NCI-H1930 (cell line): ENCODE results near the gene SLC35E2B.
"Not testable (repeated sequence)": the region's sequence is repeated elsewhere in the genome, so short reads cannot be mapped to it uniquely, and the experiment has no call there.

ENCODE experiments used
- DNase-seq, 2 experiments: peaks; one replicate each; lab custom pipeline; 2025; lab: John Stamatoyannopoulos, UW

SLC35E2B gene

GRCh38 chr1:1674806-1675205, 17.8 kb downstream of the SLC35E2B start:
- DNase-seq: not testable (repeated sequence)

DNA sequence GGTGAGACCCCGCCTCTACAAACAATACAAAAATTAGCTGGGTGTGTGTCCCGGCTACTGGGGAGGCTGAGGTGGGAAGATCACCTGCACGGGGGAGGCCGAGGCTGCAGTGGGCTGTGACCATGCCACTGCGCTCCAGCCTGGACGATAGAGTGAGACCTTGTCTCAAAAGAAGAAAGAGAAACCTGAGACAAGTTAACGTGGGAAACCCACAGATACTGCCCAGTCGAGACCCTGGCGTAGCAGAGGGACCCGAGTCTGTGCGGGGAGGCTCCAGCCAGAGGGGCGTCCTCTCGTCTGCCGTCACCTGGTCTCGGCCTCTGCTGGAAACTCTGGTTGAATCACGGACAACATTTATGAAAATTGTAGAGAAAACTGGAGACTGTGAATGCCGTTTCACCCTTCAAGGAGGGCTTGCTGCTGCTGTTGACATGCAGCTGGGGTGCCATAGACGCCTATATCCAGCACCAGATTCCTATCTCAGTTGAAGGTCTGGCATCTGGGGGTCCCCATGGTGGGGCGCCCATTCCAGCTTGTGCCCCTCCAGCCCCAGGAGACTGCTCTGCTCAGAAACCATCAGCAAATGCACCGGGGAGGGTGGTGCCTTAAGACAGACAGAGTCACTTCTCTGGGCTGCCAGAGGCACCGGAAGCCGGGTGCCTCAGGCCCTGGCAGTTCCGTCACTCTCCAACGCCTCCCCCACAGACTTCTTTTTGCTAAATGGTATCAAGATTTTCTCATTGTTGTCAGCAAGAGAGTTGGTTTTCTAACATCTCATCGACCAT, 20.2 kb downstream of the SLC35E2B start:
- DNase-seq: no peak

DNA sequence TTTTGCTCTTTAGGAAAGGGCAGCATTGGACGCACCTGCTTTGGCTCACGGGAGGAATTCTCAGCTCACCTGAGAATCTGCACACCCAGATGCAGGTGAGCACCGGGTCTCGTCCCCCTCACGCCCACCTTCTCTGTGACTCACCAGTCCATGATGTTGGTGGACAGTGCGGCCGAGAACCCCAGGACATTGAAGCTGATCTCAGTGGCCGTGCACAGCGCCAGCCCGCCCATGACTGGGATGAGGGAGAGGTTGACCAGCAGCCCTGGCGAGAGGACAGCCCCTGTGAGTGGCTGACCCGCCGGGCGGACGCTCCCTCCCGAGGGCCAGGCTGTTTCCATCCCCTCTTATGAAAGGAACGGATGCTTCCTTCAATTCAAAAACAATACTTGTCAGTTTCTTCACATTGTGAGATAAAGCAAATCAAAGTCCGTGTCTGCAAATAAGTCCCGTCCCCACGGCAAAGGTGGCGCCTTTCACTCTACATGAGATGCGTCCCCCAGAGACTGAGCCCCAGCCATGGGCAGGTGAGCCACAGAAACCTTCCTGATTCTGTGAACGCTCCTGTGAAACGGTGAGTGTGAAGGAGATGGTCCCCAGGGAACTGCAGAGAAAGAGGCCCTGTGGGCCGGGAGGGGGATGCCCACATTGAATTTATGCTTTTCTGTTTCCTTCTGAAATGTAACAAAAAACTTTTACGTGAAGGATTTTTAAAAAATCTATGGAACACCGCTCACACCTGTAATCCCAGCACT, 21.1 kb downstream of the SLC35E2B start:
- DNase-seq: no peak

DNA sequence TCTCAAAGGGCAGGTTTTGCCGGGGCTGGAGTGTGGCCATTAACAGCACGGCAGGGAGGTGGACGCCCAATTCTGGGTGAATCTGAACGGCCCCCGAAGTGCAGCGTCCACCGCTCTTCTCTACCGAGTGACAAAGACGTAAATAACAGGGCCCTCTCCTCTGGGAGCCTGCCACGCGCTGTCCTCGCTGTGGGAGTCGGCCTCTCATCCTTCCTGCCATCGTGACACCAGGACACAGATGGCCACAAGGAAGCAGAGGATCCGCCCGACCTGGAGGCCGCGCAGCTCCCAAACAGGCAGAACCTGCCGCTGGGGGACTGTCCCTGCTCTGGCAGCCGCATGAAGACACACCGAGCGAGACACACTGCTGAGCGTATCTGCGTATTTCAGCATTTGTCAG, 21.7 kb downstream of the SLC35E2B start:
- no peak for DNase-seq

- no peak for DNase-seq
These were observed 22.8 kb downstream of the SLC35E2B start for GRCh38 chr1:1669468-1670440.

GRCh38 chr1:1666526-1666925, 26.1 kb downstream of the SLC35E2B start:
- DNase-seq: no peak

- DNase-seq: peak in 1 of 2 experiments; percentile 18
These were observed 26.8 kb downstream of the SLC35E2B start for GRCh38 chr1:1665815-1666251.

DNA sequence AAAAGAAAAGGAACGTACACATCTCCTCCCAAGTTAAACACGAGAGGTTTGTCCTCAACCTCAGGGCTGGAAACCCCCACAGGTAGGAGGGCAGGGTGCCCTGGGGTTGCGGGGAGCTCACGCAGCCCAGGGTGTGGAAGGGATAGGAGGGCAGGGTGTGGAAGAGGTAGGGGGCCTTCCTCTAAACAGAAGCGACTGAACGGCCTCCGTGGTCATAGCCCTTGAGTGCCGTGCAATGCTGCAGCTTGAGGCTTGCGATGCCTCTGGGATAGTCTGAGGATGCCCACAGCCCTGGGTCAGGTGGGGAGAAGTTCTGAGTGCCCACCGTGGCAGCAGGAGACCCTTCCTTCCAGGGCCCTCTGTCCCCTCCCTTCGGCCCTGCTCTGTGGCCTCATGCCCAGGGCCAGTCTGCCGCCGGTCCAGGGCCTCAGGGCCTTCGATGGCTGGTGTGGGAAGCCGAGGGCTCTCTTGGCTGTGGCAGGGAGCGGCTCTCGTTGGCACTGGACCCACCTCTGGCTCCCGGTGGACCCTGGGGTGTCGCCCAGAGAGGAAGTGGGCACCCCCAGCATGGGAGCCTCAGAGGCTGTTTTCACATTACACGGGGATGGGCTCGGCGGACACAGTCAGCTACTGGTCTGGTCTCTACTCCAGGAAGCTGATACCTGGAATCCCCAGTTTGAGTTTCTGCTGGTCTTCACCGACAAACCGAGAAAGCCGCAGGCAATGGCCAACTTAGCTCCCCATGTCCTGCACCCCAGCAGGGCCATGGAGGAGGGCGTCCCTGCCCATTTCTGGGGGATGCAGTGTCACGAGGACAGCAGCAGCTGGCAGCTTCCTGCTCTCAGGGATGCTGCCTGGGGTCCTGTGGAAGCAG, 27.4 kb downstream of the SLC35E2B start:
- no peak for DNase-seq

DNA sequence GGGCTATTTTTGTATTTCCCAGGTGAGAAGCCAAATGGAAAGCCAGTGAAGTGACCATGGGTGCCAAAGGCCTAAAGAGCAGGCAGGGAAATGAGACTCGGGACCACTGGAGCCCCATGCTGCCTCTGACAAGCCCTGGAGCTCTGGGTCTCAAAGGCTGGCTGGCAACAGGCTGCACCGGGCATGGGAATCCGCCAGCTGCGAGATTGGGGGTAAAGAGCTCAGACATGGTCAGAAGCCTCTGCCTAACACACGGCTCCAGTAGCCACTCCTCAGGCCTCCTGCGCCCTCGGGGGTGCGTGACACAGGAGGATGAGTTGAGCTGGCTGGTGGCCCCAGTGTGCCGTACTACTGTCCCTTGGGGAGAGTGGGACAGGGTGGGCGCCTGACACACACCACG, 28.3 kb downstream of the SLC35E2B start:
- DNase-seq: not testable (repeated sequence)

DNA sequence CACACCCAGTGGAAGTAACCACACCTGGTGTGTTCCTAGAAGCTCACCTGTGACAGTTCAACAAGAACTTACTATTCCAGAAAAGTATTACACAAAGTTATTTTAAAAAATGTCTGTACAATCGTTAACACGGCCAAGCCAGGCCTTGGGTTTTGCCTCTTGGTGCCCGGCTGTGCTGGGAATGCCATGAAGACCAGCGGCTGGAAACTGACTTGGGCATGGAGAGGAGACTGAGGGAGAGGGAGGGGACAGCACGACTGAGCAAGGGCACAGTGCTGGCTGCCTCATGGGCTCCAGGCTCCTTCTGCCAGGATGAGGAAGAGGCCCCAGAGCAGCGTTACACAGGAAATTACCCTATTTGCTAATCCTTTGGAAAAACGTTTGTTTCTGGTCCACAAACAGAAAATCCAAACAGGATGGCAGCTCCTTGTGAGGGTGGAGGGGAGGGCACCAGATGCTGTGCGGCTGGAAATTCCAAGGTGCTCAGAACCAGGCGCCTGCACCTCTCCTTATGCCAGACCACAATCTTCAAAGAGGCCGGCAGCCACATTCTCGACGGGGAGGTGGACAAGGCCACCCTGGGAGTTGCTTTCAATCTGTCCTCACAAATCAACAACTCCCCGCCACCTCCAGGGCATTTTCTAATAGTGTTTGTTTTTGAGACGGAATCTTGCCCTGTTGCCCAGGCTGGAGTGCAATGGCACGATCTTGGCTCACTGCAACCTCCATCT, 29.6 kb downstream of the SLC35E2B start:
- DNase-seq: not testable (repeated sequence)

- not testable (repeated sequence) for DNase-seq
These were observed 30.2 kb downstream of the SLC35E2B start for GRCh38 chr1:1662392-1662791.

GRCh38 chr1:1658583-1659549, 33.7 kb downstream of the SLC35E2B start, which contains the start of gene CDK11B:
TSS of gene CDK11B (minus strand) at chr1:1659004. CDS start at chr1:1657485, 1,519 bp downstream.
- DNase-seq: peak; percentile 96 to 98

DNA sequence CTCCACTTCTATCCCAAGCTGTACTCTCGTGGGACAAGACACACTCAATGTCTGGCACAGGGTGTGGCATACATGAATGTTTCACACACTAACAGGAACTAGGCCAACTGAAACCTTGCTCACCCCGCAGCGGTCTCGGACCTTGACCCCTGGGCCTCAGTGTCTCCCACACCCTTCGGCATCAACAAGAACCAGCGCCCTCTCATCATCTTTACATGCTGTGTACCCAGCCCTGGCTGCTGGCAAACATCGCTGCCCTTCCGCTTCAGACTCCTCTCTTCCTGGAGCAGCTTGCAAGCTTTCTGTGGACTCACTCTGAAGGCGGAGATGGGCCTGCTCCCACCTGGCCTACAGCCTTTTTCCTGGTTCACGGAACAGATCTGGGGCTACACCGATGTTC, 44.3 kb downstream of the SLC35E2B start:
- DNase-seq: not testable (repeated sequence)

- not testable (repeated sequence) for DNase-seq
These were observed 44.9 kb downstream of the SLC35E2B start for GRCh38 chr1:1647567-1648241.

DNA sequence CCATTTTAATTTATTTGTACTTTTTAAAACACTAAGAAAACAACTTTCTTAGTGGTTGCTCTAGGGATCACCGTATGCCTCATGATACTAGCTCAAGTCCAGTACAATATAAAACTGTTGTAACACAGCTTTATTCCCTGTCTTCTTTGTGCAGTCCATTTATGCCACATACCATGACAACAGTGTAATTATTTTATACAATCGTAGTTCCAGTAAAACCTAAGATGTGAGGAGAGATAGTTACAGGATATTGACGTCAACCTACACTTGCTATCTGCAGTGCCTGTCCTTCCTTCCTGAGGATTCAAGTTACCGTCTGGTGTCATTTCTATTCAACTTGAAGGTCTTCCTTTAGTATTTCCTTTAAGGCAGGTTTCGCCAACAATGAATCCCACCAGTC, 46.3 kb downstream of the SLC35E2B start:
- not testable (repeated sequence) for DNase-seq

- DNase-seq: not testable (repeated sequence)
These were observed 51.7 kb downstream of the SLC35E2B start for GRCh38 chr1:1640711-1641461.

- DNase-seq: not testable (repeated sequence)
These were observed 52.5 kb downstream of the SLC35E2B start for GRCh38 chr1:1640081-1640480.

- not testable (repeated sequence) for DNase-seq
These were observed 53.2 kb downstream of the SLC35E2B start for GRCh38 chr1:1639368-1639767.
